Large intestine (tissue), 3 donors: ENCODE results near the gene NFIX. TPM values are rescaled to one million over a fixed set of nuclear protein-coding genes. Genes with fewer than 3 reads are reported as not detected.

Experiments
- DNase-seq, 2 donors: peaks; one replicate each; pipeline versions ENCODE4 v3.0.0 to v3.0.0-alpha.2; 2013
- H3K27ac ChIP-seq: one replicate; pipeline ENCODE4 v1.5.1; 2013; ENCODE audit warnings: low read length
- H3K27me3 ChIP-seq: 2 replicates; pipeline ENCODE4 v1.6.1; 2013; ENCODE audit warnings: low read length; ENCODE audit not compliant: control insufficient read depth, insufficient read depth
- H3K36me3 ChIP-seq: 2 replicates; pipeline ENCODE4 v1.6.1; 2013; ENCODE audit warnings: low read length; ENCODE audit not compliant: control insufficient read depth, insufficient read depth
- H3K4me1 ChIP-seq: one replicate; pipeline ENCODE4 v1.6.1; 2013; ENCODE audit warnings: low read length; ENCODE audit not compliant: control insufficient read depth, insufficient read depth
- H3K4me3 ChIP-seq: one replicate; pipeline ENCODE4 v1.5.1; 2013; ENCODE audit warnings: low read length
- H3K9me3 ChIP-seq: one replicate; pipeline ENCODE4 v1.6.1; 2013; ENCODE audit warnings: mild to moderate bottlenecking, low read depth, low read length, moderate library complexity; ENCODE audit not compliant: control insufficient read depth
- WGBS: methylation state at CpG from one replicate; pipeline ENCODE4 v1.1.5; 2013; ENCODE audit warnings: low lambda C conversion rate; ENCODE audit not compliant: insufficient coverage; 5-methylcytosine and 5-hydroxymethylcytosine counted together
- polyA plus RNA-seq: library from polyadenylated mRNA; unstranded; fragments of 120-200 nt; gene quantifications from one replicate; pipeline ENCODE4 v1.2.1, GENCODE V29; 2013

The NFIX gene
- polyA plus RNA-seq, 1 donor: 20.2 TPM

GRCh38 chr19:13007292-13008045 lies 12.2 kb downstream of the NFIX start:
- H3K27me3 ChIP-seq: peaks cover 91% of the 10 kb centered on the region
- no peak overlapping the region for H3K4me3 ChIP-seq
- H3K9me3 ChIP-seq: peaks cover 14% of the 10 kb centered on the region
- H3K27ac ChIP-seq: no peak overlapping the region
- WGBS: no CpG with 5 or more reads among the region's 17 CpGs
- H3K4me1 ChIP-seq: no peaks in the 10 kb centered on the region
- no peaks in the 10 kb centered on the region for H3K36me3 ChIP-seq
- DNase-seq: no peak

- WGBS: no CpG with 5 or more reads among the region's 28 CpGs
- no peak overlapping the region for H3K4me3 ChIP-seq
- DNase-seq: no peak
- H3K27me3 ChIP-seq: peaks cover 95% of the 10 kb centered on the region
- H3K27ac ChIP-seq: no peak overlapping the region
- H3K4me1 ChIP-seq: peaks cover 9% of the 10 kb centered on the region
- H3K9me3 ChIP-seq: peaks cover 14% of the 10 kb centered on the region
- no peaks in the 10 kb centered on the region for H3K36me3 ChIP-seq
These were observed 13.9 kb downstream of the NFIX start for GRCh38 chr19:13008926-13009787.

- no peak overlapping the region for H3K27ac ChIP-seq
- H3K4me1 ChIP-seq: peaks cover 10% of the 10 kb centered on the region
- no CpG with 5 or more reads among the region's 62 CpGs for WGBS
These were observed 15.0 kb downstream of the NFIX start for GRCh38 chr19:13010038-13010991.

DNA sequence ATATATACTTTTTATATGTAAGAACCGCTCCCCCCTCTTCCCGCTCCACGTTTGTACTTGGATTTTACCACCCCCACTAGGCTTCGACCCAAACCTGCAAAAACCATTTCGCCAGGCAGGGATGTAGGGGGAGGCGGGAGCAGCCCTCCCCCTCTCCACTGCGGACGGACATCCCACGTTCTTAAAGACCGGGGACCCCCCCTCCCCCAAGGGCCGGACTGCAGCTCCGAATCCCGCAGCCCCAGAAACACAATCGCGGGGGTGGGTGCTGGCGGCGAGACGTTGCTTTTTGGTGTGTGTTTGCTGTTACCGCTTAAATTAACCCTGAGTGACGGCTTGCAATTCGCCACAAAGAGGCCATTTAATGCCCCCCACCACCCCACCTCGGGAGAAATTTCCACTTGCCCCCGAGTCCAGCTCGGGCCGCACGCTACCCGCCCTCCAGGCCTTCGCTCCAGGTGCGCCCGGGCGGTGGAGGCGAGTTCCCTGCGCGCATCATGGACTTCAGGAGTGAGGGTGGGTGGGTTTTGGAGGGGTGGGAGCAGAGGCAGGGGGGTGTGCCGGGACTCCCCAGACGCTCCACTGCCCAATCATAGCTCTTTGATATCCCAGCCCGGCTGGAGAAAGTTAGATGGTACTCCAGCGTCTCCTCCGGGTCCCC lies 15.8 kb downstream of the NFIX start:
- Histone ChIP-seq H3K9me3 (peaks cover 14% of the 10 kb centered on the region), H3K4me3 (no peak overlapping the region), H3K36me3 (no peaks in the 10 kb centered on the region), H3K27me3 (peaks cover 99% of the 10 kb centered on the region), H3K27ac (no peak overlapping the region), H3K4me1 (peaks cover 10% of the 10 kb centered on the region)
- no peak for DNase-seq
- no CpG with 5 or more reads among the region's 39 CpGs for WGBS

More at GRCh38 chr19:13010038-13010991, 15.0 kb downstream of the NFIX start:
- Histone ChIP-seq H3K27me3 (peaks cover 99% of the 10 kb centered on the region), H3K4me3 (no peak overlapping the region), H3K9me3 (peaks cover 14% of the 10 kb centered on the region), H3K36me3 (no peaks in the 10 kb centered on the region)
- no peak for DNase-seq

- H3K36me3 ChIP-seq: no peaks in the 10 kb centered on the region
- peaks cover 10% of the 10 kb centered on the region for H3K4me1 ChIP-seq
- no peak overlapping the region for H3K27ac ChIP-seq
- peaks cover 99% of the 10 kb centered on the region for H3K27me3 ChIP-seq
- peaks cover 14% of the 10 kb centered on the region for H3K9me3 ChIP-seq
- WGBS: no CpG with 5 or more reads among the region's 54 CpGs
- no peak for DNase-seq
- H3K4me3 ChIP-seq: no peak overlapping the region
These were observed 16.5 kb downstream of the NFIX start for GRCh38 chr19:13011653-13012389.

- Histone ChIP-seq H3K4me1 (peaks cover 10% of the 10 kb centered on the region), H3K27me3 (peaks cover 99% of the 10 kb centered on the region), H3K27ac (no peak overlapping the region)
These were observed 17.1 kb downstream of the NFIX start for GRCh38 chr19:13012390-13012689.

DNA sequence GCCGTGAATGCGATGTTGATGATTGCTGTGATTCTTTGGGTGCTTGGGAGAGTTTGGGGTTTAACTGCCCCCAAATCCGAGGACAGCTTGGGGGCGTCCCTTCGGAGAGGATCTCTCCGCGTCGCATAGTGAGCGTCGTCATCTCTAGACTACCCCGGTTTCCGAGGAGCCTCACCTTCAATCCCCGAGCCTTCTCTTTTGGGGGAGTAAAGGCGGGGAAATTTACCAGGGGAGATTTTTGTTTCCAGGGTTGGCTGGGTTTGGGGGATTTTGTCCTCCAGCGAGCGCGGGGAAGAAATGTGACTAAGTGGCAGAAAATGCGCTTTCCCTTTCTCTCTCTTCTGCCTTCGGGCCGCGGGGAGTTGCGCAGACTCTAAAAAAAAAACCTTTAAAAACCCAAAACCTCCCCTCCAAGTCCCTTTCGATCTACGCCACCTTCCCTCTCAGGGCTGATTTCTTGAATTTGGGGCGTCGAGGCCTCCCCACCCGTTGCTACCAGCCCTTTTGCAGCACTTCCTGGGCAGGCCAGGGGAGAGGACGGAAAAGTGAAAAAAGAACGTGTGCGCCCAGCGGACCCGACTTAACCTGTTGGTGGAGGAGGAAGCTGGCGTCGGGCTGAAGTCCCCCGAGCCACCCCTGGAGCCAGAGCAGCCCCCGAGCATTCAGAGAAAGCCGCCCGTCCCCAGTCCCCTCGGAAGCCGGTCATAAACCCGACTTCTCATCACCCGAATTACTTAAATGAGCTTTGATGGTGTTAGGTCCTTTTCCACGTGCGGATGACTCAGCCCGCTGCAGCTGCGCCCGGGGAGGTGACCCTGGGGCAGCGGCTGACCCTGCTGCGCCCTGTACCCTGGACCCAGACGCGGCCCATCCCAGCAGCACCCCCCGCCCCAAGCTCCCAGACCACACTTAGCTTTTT lies 17.7 kb downstream of the NFIX start:
- peak; percentile 42 to 71 for DNase-seq
- Histone ChIP-seq H3K36me3 (no peaks in the 10 kb centered on the region), H3K4me3 (no peak overlapping the region), H3K27me3 (peaks cover 100% of the 10 kb centered on the region), H3K27ac (no peak overlapping the region), H3K9me3 (peaks cover 14% of the 10 kb centered on the region), H3K4me1 (peaks cover 10% of the 10 kb centered on the region)
- WGBS: no CpG with 5 or more reads among the region's 52 CpGs

More at GRCh38 chr19:13012390-13012689, 17.1 kb downstream of the NFIX start:
- peaks cover 14% of the 10 kb centered on the region for H3K9me3 ChIP-seq
- H3K36me3 ChIP-seq: no peaks in the 10 kb centered on the region
- no peak for DNase-seq
- no peak overlapping the region for H3K4me3 ChIP-seq
- WGBS: no CpG with 5 or more reads among the region's 23 CpGs

DNA sequence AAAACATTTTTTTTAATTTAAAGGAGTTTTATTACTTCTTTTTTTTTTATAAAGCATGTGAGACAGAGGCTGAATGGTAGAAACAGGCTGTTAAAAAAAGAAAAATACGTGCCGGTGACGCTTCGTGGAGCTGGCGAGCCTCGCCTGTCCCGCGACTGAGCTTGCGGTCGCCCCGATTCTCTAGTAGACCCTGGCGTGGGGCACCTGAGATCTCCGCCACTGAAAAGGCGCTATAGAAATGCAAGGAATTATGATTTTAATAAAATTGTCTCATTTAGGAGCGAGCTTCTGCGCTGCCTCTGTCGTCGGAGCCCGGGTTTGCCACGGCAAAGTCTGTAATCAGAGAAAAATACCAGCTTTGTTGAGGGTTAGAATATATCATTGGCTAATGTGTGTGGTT lies 18.4 kb downstream of the NFIX start:
- H3K9me3 ChIP-seq: peaks cover 14% of the 10 kb centered on the region
- H3K4me3 ChIP-seq: no peak overlapping the region
- peaks cover 10% of the 10 kb centered on the region for H3K4me1 ChIP-seq
- no CpG with 5 or more reads among the region's 20 CpGs for WGBS
- H3K27ac ChIP-seq: no peak overlapping the region
- H3K27me3 ChIP-seq: peaks cover 100% of the 10 kb centered on the region
- DNase-seq: no peak
- no peaks in the 10 kb centered on the region for H3K36me3 ChIP-seq
